HepG2 (cell line): ENCODE measurements around the gene ETF1. TPM values are rescaled to one million over a fixed set of nuclear protein-coding genes. Genes with fewer than 3 reads are reported as not detected.
"Not testable (repeated sequence)": the region's sequence is repeated elsewhere in the genome, so short reads cannot be mapped to it uniquely, and the experiment has no call there.

Experiments
- ATAC-seq: fragments of 200-7000 bp; cut with Tn5 transposase; 3 replicates; pipeline ENCODE4 v1.9.1; 2020; ENCODE audit warnings: mild to moderate bottlenecking, moderate library complexity
- BruUV-seq: library from RNA; stranded (reverse); fragments of 400-500 nt; replicated peaks from 2 replicates; lab custom pipeline; 2021; lab: Mats Ljungman, UMichigan
- CTCF ChIA-PET: fragments of 300-600 bp; formaldehyde crosslinking; extraction: SDS; loops from one replicate; lab custom pipeline; 2021; ENCODE audit warnings: low total read pairs, inconsistent platforms, low intra/inter-chr PET ratio; lab: Yijun Ruan, JAX
- POLR2A ChIA-PET: fragments of 350-600 bp; sonication (Branson Sonifier 250); formaldehyde crosslinking; loops from one replicate; lab custom pipeline; 2020; ENCODE audit warnings: antibody characterized with exemption, inconsistent platforms; lab: Yijun Ruan, JAX
- DNase-seq: peaks from one replicate; pipeline ENCODE4 v3.0.0-alpha.2; 2015; ENCODE audit warnings: low spot score
- FAIRE-seq: peaks from 3 replicates; lab custom pipeline; 2011; peaks lifted over from hg19 to GRCh38; lab: Jason Lieb, UNC
- H2AFZ ChIP-seq: one replicate; pipeline ENCODE4 v1.6.1; 2011; ENCODE audit warnings: low read length, inconsistent platforms
- H3K27ac ChIP-seq: fragments of 300-600 bp; 3 replicates; pipeline ENCODE4 v1.8.0; 2011; ENCODE audit warnings: mixed run types, mild to moderate bottlenecking, mixed read lengths, low read length, inconsistent platforms; ENCODE audit not compliant: insufficient read depth; ENCODE audit errors: extremely low read length
- H3K27me3 ChIP-seq, 2 experiments: fragments of 200-600 bp in 1 of 2; 2 replicates in 1 of 2; 3 replicates in 1 of 2; pipeline versions ENCODE4 v1.6.0 to v1.8.0; 2011; ENCODE audit warnings: low read length in 2 of 2, mild to moderate bottlenecking in 2 of 2, moderate library complexity in 2 of 2, inconsistent platforms in 1 of 2; ENCODE audit not compliant: insufficient read depth in 2 of 2, control insufficient read depth in 1 of 2
- H3K36me3 ChIP-seq, 2 experiments: fragments of 200-600 bp in 1 of 2; replicated peaks in 1 of 2; 2 replicates in 1 of 2; 3 replicates in 1 of 2; pipeline versions ENCODE4 v1.5.1 to v1.8.0; 2011; ENCODE audit warnings: low read length in 2 of 2, inconsistent platforms in 1 of 2; ENCODE audit not compliant: insufficient read depth in 2 of 2, control insufficient read depth in 1 of 2
- H3K4me1 ChIP-seq: 2 replicates; pipeline ENCODE4 v1.5.1; 2012; ENCODE audit warnings: low read length, inconsistent platforms; ENCODE audit not compliant: insufficient read depth
- H3K4me2 ChIP-seq: 2 replicates; pipeline ENCODE4 v1.6.0; 2011; ENCODE audit warnings: low read depth, low read length, inconsistent platforms
- H3K4me3 ChIP-seq, 3 experiments: fragments of 200-600 bp in 1 of 3; sonication (generic), shearing (Covaris generic) in 1 of 3; replicated peaks in 1 of 3; 2 replicates each; pipeline ENCODE4 v1.5.1; 2011 to 2016; ENCODE audit warnings: low read length in 3 of 3, inconsistent platforms in 2 of 3, low read depth in 2 of 3, mild to moderate bottlenecking in 2 of 3, control low read depth in 1 of 3, mixed read lengths in 1 of 3; ENCODE audit not compliant: insufficient read depth in 1 of 3
- H3K79me2 ChIP-seq: one replicate; pipeline ENCODE4 v1.6.1; 2011; ENCODE audit warnings: low read length, inconsistent platforms; ENCODE audit not compliant: insufficient read depth
- H3K9ac ChIP-seq: 2 replicates; pipeline ENCODE4 v1.6.0; 2011; ENCODE audit warnings: mild to moderate bottlenecking, low read depth, low read length, inconsistent platforms; ENCODE audit not compliant: insufficient read depth
- H3K9me3 ChIP-seq: 2 replicates; pipeline ENCODE4 v1.5.1; 2012; ENCODE audit warnings: mild to moderate bottlenecking, low read length
- H4K20me1 ChIP-seq: 2 replicates; pipeline ENCODE4 v1.6.0; 2011; ENCODE audit warnings: inconsistent platforms, mild to moderate bottlenecking, low read length, moderate library complexity; ENCODE audit not compliant: insufficient read depth
- ESRRA ChIP-seq: sonication (generic); formaldehyde crosslinking; IDR thresholded peaks from 2 replicates; pipeline ENCODE4 v1.5.1; 2020; ENCODE audit warnings: mild to moderate bottlenecking, low read depth, missing genetic modification reagents
- ISX ChIP-seq: sonication (generic); formaldehyde crosslinking; conservative IDR thresholded peaks from 2 replicates; pipeline ENCODE4 v1.5.0; 2020; ENCODE audit warnings: missing genetic modification reagents
- SKI ChIP-seq: fragments of 450-650 bp; IDR thresholded peaks from one replicate; pipeline ENCODE4 v1.6.1; 2018; ENCODE audit warnings: mild to moderate bottlenecking; ENCODE audit not compliant: partially characterized antibody
- TBX2 ChIP-seq: sonication (generic); formaldehyde crosslinking; IDR thresholded peaks from 2 replicates; pipeline ENCODE4 v1.5.0; 2020; ENCODE audit warnings: missing genetic modification reagents, mild to moderate bottlenecking, borderline replicate concordance
- ZSCAN22 ChIP-seq: sonication (generic); formaldehyde crosslinking; IDR thresholded peaks from 2 replicates; pipeline ENCODE4 v1.4.0; 2020; ENCODE audit warnings: mild to moderate bottlenecking, missing genetic modification reagents
- WGBS: methylation state at CpG from one replicate; pipeline ENCODE4 v1.1.6; 2017; ENCODE audit warnings: low lambda C conversion rate; 5-methylcytosine and 5-hydroxymethylcytosine counted together
- in situ Hi-C: cut with HindIII; loops from 2 replicates; pipeline ENCODE4 v1.10.0; 2017; ENCODE audit warnings: low pct_unique_long_range_greater_than_20kb; ENCODE audit not compliant: extremely low pct_ligation_motif_present
- intact Hi-C: fragments of 100-400 bp; cut with micrococcal nuclease; formaldehyde crosslinking; loops from one replicate; pipeline ENCODE4 v1.10.0; 2022; ENCODE audit not compliant: unreplicated experiment
- polyA plus RNA-seq, 8 experiments: library from polyadenylated mRNA; depleted of rRNA in 3 of 8; stranded (reverse) in 7 of 8; unstranded in 1 of 8; fragments of >200 nt; fragmentation: Illumina TruSeq in 4 of 8; extraction: Trizol in 4 of 8; gene quantifications; 2 replicates each; pipeline versions ENCODE4 v1.2.1 to v1.2.3, GENCODE V29; 2011 to 2016; ENCODE audit warnings: low read depth in 4 of 8, missing spikeins in 1 of 8, mixed read lengths in 1 of 8; ENCODE audit not compliant: insufficient read depth in 1 of 8
- total RNA-seq, 5 experiments: library from RNA; depleted of rRNA; stranded (reverse); fragments of >200 nt; fragmentation: Illumina TruSeq; extraction: Trizol; gene quantifications; 2 replicates each; pipeline ENCODE4 v1.2.3, GENCODE V29; 2016; ENCODE audit warnings: low read depth in 1 of 5
- TF ChIP-seq, protein P1 (sequence below): fragments of 450-650 bp; IDR thresholded peaks from 2 replicates; pipeline ENCODE4 v1.6.1; 2016
- TF ChIP-seq, protein P2 (sequence below): sonication (generic); formaldehyde crosslinking; IDR thresholded peaks from 2 replicates; pipeline ENCODE4 v1.4.0; 2020; ENCODE audit warnings: missing genetic modification reagents

ETF1 gene
- total and polyA plus RNA-seq, 2 of the 13 experiments (the other 11 are each of a cell fraction or from before 2014, with no cell fraction given), result 52.1 to 184 TPM

DNA sequence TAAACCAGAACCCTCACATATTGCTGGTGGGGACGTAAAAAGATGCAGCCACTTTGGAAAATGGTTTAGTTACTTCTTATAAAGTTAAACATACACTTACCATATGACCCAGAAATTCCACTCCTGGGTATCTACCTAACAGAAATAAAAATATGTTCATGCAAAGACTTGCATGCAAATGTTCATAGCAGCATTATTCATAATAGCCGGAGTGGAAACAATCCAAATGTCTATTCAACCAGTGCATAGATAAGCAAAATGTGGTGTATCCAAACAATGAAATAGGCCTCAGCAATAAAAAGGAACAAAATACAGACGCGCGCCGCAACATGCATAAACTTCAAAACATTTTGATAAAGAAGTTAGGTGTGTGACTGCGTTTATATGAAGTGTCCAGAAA lies 66.1 kb downstream of the ETF1 start (continued):
- TF ChIP-seq, protein P1, sequence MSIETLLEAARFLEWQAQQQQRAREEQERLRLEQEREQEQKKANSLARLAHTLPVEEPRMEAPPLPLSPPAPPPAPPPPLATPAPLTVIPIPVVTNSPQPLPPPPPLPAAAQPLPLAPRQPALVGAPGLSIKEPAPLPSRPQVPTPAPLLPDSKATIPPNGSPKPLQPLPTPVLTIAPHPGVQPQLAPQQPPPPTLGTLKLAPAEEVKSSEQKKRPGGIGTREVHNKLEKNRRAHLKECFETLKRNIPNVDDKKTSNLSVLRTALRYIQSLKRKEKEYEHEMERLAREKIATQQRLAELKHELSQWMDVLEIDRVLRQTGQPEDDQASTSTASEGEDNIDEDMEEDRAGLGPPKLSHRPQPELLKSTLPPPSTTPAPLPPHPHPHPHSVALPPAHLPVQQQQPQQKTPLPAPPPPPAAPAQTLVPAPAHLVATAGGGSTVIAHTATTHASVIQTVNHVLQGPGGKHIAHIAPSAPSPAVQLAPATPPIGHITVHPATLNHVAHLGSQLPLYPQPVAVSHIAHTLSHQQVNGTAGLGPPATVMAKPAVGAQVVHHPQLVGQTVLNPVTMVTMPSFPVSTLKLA, result no peak
- TF ChIP-seq SKI, result no peak
- TF ChIP-seq, protein P2, sequence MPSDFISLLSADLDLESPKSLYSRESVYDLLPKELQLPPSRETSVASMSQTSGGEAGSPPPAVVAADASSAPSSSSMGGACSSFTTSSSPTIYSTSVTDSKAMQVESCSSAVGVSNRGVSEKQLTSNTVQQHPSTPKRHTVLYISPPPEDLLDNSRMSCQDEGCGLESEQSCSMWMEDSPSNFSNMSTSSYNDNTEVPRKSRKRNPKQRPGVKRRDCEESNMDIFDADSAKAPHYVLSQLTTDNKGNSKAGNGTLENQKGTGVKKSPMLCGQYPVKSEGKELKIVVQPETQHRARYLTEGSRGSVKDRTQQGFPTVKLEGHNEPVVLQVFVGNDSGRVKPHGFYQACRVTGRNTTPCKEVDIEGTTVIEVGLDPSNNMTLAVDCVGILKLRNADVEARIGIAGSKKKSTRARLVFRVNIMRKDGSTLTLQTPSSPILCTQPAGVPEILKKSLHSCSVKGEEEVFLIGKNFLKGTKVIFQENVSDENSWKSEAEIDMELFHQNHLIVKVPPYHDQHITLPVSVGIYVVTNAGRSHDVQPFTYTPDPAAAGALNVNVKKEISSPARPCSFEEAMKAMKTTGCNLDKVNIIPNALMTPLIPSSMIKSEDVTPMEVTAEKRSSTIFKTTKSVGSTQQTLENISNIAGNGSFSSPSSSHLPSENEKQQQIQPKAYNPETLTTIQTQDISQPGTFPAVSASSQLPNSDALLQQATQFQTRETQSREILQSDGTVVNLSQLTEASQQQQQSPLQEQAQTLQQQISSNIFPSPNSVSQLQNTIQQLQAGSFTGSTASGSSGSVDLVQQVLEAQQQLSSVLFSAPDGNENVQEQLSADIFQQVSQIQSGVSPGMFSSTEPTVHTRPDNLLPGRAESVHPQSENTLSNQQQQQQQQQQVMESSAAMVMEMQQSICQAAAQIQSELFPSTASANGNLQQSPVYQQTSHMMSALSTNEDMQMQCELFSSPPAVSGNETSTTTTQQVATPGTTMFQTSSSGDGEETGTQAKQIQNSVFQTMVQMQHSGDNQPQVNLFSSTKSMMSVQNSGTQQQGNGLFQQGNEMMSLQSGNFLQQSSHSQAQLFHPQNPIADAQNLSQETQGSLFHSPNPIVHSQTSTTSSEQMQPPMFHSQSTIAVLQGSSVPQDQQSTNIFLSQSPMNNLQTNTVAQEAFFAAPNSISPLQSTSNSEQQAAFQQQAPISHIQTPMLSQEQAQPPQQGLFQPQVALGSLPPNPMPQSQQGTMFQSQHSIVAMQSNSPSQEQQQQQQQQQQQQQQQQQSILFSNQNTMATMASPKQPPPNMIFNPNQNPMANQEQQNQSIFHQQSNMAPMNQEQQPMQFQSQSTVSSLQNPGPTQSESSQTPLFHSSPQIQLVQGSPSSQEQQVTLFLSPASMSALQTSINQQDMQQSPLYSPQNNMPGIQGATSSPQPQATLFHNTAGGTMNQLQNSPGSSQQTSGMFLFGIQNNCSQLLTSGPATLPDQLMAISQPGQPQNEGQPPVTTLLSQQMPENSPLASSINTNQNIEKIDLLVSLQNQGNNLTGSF (CRISPR knock-in tag), result no peak
- TF ChIP-seq ISX, result no peak
- TF ChIP-seq ESRRA (CRISPR knock-in tag), result no peak
- TF ChIP-seq ZSCAN22, result no peak
- TF ChIP-seq TBX2 (CRISPR knock-in tag), result no peak

DNA sequence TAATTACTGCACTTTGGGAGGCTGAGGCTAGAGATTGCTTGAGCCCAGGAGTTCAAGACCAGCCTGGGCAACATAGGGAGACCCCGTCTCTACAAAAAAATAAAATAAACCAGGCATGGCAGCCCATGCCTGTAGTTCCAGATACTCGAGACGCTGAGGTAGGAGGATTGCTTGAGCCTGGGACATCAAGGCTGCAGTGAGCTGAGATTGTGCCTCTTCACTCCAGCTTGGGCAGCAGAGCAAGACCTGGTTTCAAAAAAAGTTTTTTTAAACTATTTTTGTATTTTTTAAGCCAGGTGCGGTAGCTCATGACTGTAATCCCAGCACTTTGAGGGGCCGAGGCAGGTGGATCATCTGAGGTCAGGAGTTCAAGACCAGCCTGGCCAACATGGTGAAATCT lies 69.9 kb downstream of the ETF1 start:
- BruUV-seq, POLR2A ChIA-PET, CTCF ChIA-PET, intact Hi-C loops, ATAC-seq, H3K27me3 ChIP-seq, H2AFZ ChIP-seq, DNase-seq, FAIRE-seq, H4K20me1 ChIP-seq, H3K4me2 ChIP-seq, H3K9me3 ChIP-seq, H3K36me3 ChIP-seq, H3K27ac ChIP-seq, H3K79me2 ChIP-seq, H3K9ac ChIP-seq, in situ Hi-C loops, H3K4me3 ChIP-seq: not testable (repeated sequence)
- 38% methylated on average over 5 of the region's 5 CpGs for WGBS
- peaks cover 50% of the 10 kb centered on the region for H3K4me1 ChIP-seq
